EL (cell line): ENCODE data around the gene AMBRA1.

Experiments
- DNase-seq: peaks from one replicate; pipeline ENCODE4 v3.0.0-alpha.2; 2016

AMBRA1 gene

DNA sequence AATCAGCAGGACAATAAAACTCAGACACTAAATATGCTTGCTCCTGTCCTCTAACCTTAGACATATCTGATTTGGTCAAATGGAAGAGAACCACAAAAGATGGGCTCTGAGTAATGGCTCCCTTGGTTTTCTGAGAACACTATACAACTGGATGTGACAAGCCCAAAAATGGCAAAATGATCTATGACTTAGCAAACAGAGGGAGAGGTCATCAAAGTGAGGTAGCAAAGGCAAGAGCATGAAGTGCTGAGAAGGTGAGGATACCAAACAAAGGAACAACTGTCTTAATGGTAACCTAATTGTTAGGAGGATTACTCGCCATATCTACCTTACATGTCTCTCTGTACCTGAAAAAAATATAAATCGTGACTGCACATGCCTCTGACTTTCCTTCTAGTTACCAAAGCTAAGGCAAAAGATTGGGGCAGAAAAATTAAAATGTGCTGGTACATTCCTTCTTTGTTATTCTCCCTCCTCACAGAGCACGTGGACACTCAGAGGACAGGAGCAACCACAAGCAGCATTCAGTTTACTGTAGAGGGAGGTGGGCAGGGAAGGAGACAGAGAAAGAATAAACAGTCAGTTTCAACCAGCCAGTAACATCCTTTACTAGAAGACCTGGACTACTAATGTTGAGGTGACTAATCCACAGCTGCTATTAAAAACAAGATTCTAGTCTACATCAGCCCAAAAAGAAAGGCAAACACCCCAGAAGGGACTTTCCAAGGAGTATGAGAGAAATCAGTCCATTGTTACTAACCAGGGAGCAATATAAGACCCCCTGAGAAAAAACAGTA, 88.8 kb downstream of the AMBRA1 start:
- peak; percentile 41 for DNase-seq

DNA sequence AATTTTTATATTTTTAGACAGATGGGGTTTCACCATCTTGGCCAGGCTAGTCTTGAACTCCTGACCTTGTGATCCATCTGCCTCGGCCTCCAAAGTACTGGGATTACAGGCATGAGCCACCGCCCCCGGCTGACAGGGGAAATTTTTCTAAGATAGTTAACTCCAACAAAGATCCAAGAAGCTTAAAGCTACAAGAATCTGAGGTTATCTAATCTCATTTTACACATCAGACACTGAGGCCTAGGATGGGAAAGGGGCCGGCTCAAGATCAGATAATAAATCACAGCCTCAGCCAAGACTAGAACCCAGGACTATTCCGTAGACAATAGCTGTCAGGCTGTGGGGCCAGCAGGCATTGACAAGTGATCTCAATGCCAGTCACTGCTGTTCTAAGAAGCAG, 94.0 kb downstream of the AMBRA1 start:
- no peak for DNase-seq

DNA sequence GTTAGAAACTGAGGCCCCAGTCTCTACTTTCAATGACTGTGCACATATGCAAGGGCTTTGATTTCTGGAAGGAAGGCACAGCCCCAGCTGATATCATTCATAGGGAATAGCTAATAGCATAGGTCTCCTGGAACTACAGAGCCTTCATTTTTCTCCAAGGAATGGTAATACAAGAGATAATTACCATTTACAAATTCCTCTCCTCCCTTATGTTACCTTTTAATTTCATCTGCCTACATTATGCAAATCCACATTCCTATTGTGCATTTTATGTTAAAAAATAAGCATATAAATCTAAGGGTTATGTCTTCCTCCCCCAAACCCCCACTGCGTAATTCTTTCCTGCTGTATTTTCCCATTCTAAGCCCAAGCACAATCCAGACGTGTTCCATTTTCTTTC, 94.9 kb downstream of the AMBRA1 start:
- no peak for DNase-seq

DNA sequence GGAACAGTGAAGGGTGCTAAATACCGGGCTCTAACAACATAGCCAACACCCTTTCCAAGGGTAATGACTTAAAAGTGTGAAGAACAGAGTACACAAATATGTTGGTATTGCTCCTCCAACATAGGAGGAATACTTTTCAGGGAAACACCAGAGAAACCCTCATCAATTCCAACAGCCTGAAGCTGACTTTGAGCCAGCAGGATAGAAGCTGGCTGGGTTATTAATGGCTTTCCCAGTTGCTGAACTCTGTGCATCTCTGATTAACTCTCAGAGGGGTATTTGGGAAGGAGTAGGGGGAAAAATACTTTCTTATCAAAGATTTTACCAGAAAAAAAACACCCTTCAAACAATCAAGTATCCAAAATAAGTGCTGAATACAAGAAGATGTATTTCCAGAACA, 95.6 kb downstream of the AMBRA1 start:
- no peak for DNase-seq

DNA sequence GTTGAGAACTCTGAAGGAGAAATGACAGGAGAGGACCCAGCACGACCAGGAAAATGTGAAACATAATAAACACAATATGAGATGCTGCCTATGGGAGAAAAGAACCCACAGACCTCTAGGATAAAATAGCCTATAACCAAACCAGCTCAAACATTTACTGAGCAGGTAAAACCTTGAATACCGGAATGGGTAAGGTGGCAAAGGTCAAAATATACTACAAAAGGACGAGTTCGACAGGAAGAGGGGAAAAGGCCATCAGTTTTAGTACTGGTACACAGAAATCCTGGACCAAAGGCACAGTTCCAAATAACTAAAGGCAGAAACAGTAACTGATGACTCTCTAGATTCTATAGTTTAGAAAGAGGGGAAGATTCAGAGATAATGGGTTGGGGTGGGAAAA, 96.3 kb downstream of the AMBRA1 start:
- DNase-seq: no peak

DNA sequence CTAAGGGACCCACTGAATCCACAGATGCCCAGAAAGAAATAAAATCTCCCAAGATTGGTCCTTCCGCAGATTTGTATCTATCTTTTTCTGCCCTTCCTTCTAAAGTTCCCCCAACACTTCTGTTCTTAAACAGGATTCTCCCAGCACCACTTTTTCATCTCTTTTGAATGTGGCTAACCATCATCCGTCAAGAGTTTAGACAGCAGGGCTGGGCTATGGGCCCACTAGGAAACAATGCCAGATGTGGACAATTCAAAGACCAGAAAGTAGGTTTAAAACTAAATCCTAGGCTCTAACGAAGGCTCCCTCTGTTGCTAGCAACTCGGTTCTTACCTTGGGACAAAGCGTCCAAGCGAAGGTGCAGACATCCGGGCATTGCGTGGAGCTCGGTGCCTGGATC, 100.0 kb downstream of the AMBRA1 start:
- DNase-seq: no peak

DNA sequence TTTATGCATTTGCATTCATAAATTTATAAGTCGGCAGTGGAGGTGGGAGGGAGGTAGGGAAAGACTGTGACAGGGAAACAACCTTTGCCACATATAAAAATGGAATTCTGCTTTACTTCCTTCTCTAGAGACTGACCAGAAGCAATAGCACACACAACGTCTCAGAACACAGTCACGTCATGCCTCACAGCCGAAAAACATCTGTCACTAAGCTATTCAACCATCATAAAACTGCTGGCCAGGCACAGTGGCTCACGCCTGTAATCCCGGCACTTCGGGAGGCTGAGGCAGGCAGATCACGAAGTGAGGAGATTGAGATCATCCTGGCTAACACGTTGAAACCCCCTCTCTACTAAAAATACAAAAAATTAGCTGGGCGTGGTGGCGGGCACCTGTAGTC, 101.3 kb downstream of the AMBRA1 start:
- DNase-seq: no peak

DNA sequence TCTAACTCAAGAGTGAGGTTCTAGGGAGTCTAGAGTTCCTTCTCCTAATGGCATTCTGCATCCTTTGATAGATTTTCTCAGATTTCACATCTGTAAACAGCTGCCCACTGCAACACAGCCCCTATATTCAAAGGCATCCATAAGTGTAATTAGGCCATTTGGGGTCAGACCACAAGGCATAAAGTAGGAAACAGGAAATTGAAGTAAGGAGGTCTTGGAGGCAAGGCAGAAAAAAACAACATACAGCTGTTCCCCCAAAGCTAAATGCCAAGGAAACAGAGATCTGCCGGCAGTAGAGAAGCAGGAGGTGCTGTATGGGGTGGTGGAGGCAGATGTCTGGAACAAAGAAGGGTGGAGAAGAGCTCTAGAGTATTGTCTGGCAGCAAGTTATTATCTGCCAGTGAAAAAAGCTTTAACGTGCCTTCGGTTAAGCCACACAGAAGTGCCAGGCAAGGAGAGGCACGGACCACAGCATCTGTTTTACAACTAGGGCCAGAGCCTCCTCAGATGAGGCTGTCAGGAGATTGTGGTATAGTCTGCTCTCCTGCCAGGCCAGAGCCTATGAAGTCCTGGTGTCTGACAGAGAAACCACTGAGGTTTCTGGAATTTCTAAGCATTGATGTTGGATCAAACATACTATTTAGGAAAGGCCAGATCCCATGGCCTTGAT, 102.0 kb downstream of the AMBRA1 start:
- no peak for DNase-seq

DNA sequence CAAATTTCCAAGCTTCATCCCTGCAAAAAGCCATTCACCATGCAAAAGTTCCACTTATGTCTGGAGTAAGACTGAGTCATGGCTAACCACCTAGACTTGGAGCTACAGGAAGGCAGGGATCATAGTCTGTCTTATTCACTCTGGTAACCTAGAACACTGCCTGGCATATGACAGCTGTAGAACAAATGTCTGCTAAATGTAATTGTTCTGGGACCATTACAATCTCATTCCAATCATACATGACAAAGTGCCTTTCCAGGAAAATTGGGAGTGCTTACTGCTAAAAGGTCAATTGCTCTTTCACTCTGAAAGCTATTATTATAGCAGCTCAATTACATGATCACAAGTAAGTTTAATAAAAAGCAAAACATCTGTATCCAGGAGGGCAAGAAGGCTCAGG, 103.2 kb downstream of the AMBRA1 start:
- peak; percentile 18 for DNase-seq

DNA sequence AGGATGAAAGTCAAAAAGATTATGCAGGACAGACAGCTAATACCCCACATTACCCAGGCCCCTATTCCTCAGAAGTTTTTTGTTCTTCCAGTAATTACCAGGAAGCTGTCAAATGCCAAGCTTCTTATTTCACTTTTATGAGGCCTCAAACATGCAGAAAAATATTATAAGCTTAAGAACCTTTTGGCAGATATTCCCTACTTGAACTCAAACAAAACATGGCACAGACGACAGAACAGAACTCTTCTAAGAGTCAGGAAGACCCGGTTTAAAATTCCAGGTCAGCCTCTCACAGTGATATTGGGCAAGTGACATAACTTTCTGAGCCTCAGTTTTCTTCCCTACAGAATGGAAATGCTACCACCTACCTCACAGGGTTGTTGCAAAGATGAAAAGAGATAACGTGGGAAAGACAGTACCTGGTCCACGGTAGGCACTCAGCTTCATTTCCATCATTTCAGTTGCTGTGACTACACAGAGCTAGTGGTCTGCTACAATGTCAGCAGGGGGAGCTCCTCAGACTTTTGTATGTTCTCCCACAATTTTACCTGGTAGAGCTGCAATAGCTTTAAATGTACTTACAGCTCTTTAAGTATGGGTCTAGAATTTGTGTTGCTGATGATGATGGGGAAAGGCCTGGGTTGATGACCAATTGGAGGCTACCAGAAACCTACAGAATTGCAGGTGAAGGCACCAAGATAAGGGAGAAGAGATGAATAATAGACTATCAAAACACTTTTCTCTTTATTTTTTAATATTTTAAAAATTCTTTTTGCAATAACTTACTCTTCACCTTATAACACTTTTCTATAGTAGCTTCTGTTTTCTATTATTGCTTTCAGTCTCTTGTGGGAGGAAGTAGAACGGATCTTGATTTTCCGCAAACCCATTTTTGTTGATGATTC, 103.9 kb downstream of the AMBRA1 start:
- DNase-seq: peak; percentile 55

DNA sequence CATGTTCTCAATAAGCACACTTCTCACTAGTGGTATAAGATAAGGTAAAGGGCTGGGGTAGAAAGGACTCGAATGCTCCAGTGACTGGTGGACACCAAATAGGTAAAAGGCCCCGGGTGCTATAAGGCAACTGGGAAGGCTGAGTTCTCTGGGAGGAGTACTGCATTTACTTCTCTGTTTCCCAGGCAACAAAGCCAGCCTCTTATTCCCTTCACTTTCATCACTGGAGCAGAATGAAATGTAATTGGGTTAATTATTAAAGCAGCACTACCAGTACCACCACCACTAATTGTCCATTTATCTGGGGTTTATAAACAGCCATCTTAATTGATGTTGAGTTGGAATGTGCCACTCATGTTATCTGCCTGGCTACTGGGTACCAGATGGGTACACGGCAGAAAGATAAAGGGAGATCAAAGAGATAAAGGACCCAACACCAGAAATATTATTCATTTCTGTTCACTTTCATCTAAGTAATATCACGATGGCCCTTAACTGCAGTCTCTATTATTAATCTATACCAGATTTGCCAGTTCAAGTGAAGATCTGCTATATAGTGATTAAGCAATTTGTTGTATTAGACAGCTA, 107.9 kb downstream of the AMBRA1 start:
- DNase-seq: no peak

DNA sequence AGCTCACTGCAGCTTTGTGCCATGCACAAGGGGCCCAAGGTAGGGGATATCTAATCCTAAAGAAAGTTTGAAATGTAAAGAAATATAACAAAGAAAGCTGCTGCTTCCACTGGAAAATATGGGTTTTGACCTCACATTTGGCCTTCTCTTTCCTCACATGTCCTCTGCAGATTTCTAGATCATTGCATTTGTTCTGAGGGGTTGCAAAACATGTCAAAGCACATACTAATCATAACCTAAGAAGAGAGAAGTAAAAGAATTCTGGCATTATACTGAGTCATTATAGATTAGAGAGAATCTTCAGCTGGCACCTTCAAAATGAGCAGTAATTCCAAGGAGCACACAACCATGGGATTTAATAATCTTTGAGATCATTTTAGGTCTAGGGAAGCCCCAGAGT, 109.7 kb downstream of the AMBRA1 start:
- no peak for DNase-seq

DNA sequence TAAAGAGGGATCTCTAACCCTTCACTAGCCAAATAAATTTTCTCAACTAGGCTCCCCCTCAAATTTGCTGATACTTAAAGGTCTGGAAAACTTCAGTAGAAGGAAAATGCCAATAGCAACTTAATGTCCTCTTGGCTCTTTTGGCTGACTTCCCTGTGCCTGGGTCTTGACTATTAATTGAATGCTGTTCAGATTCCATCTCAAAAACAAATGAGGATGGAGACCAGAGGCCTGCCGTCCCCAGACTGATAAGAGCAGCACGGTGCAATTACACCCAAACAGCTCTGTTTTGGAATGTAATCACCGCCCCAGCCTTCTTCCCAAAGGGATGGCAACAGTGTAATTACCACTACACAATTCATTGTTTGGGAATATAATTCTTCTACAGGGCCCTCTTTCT, 112.9 kb downstream of the AMBRA1 start:
- DNase-seq: no peak

DNA sequence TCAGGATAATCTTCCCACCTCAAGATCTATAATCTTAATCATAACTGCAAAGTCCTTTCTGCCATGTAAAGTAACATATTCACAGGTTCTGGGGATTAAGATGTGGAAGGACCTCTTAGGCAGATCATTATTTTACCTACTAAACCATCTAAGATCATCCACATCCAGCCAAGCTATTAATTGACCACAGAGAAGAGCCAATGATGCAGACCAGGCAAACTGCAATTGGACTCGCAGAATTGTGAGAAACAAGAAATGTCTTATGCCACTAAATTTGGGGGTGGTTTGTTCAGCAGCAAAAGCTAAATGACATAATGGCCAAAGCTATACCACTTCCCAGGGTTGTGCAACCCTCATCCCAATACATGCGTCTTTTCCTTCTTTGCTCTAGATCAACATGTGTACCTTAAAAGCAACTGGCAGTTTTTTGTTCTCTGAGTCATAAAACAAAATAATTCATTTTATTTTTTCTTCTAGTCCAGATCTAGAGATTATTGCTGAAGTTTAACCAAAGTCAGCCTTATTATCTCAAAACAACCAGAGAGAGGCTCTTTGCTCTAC, 113.6 kb downstream of the AMBRA1 start:
- no peak for DNase-seq

DNA sequence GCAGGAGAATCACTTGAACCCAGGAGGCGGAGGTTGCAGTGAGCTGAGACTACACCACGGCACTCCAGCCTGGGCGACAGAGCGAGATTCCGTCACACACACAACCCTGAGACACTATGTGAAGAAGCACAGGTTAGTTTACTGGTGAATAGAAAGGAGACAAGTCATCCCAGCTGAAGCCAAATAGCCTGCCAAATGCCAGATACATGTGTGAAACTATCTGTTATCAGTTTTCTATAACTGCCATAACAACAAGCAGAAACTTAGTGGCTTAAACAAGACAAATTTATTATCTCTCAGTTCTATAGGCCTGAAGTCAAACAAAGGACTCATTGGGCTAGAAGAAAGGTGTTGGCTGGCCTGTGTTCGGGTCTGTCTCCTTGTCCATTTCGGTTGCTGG, 114.2 kb downstream of the AMBRA1 start:
- DNase-seq: no peak

DNA sequence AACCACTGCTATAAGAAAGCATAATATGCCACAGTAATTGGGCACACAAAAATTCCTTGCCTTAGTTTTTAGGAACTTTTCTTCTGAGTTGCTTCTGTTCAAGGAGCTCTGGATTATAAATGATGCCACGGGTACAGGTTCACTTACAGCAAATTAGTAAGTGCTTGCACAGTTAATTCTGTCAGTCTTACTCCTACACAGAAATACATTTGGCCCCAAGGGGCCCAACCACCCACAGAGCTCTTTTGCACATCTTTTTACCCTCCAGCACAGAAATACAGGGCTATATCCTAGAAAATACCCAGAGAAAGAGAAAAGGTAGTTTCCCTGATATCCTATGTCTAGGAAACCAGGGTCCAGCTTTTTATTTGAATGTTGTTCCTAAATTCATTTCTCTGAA, 115.6 kb downstream of the AMBRA1 start:
- DNase-seq: no peak

DNA sequence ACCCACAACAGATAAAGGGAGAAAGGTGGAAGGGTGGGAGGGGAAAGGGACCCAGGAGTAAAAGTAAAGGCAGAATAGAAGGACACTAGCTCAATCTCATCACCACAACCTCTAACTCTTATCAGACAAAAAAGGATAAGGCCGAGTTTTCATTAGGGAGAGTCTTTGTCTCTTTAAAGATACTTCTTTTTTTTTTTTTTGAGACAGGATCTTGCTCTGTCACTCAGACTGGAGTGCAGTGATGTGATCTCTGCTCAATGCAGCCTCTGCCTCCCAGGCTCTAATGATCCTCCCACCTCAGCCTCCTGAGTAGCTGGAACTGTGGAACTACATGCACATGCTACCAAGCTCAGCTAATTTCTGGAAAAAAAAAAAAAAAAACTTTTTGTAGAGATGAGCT, 116.7 kb downstream of the AMBRA1 start:
- no peak for DNase-seq

DNA sequence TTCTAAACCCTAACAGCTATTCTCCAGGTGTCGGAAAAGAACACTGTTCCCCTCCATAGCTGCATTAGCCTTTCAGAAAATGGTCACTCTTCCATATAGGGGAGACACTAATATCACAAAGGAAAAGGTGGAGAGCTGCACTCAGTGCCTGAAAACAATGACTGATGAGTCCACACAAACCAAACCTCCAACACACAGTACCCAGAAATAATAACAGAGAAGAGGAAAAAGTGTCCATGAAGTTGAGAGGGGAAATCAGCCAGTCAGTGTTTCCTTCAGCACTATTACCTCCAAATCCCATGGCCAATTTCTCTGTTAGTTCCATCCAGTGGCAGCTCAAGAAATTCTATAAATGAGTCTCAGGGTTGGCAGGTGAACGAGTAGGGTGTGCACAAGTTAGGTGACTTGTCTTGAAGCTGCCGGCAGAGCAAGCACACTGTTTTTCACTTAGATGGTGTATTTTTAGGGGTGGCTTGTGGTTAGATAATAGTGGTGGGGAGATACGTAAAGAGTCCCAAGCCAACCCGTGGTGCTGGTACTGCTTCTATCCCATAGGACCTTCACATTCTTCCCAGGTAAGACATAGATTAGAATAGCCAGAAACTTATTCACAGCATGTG, 117.8 kb downstream of the AMBRA1 start:
- DNase-seq: no peak

DNA sequence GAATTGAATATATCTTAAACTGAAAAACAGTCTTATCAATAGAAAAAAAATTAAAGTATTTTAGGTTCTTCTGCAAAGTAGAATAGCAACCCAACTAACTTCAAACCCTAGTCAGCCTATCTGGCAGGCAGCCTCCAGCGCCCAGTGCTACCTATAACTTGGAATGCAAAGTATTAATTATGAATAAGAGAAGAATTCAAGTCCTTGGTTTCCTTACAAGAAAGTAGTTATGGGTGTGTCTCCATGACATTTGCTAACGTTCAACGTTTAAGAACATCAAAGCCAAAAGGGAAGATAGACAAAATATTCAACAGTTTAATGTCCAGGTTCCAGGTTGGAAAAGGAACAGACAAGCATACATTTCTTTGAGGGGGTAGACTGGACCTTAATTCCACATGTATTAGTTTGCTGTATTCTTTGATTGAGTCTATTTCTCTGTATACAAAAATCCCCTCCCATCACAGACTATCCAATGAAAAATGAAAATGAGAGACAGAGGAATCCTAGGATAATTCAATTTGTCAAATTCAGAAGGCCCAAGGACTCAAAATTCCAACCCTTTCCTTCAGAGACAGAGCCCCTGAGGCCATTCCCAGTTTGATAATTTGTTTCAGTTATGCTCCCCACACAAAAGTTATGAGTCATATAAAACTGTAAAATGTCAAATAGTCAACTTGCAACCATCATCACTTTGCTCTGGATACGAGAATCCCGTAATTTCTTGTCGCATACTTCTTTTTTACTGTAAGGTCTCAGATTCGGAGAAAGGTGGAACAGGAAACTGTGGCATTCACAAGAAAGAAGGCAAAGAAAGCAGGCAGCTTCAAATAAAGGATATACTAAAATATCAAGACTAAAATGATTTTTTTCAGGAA, 118.5 kb downstream of the AMBRA1 start:
- DNase-seq: peak; percentile 56

DNA sequence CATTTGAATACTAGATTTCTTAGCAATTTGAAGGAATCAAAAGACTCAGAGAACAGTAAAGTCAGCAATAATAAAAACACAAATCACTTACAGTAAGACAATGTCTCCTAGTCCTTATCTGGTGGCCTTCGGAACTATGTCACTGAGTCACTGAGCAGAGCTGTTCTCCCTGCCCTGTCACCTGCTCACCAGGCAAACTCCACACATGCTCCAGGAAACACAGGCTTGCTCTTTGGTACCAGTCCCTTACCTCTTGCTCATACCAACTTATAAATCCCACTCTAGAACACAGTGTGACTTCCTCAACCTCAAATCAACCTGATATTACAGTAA, 121.2 kb downstream of the AMBRA1 start:
- no peak for DNase-seq

DNA sequence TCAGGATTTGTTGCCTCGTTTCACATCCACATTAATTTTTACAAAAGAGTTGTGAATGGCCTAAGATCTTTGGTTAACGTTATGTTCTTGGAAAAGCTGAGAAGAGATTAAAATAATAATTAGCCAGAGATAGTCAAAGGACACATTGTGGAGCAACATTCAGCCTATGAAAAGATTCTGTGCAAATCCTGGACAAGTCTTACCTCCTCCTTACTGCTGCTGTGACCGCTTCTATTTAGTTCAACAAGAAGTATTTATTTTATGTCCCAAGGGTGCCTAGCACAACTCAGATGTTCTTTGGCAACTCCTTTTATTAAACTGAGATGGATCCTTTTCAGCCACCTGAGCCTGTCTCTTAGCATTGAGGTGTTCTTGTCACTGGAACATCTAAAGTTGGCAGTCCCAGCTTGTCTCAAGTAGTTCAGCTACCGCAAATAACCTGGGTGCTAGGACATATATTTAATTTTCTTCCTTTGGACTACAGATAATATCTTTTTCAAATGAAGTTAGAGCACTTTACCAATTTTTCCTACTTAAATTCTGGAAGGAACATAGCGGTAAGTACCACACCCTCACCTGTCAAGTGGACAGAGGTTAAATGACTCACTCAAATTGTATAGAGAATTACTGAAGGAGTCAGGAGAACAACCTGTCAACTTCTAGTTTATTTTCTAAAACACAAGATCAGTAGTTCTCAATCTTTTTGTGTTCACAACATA, 121.7 kb downstream of the AMBRA1 start:
- DNase-seq: no peak
